ENCODE measurements around the gene CCDC137. TPM values are rescaled to one million over a fixed set of nuclear protein-coding genes. Genes with fewer than 3 reads are reported as not detected.

The CCDC137 gene
- total RNA-seq, 2 donors from 2014 or later = 18.5 to 27.7 TPM

- no peaks in the 10 kb centered on the region for H3K27me3 ChIP-seq (replicated peaks; ENCODE audit: insufficient read depth)
- peaks cover 21% of the 10 kb centered on the region for H3K4me1 ChIP-seq (replicated peaks)
- no peak for TF ChIP-seq POLR2AphosphoS5 (IDR thresholded peaks at IDR 0.05)
- TF ChIP-seq CTCF (IDR thresholded peaks at IDR 0.05) = no peak
- no peak for TF ChIP-seq POLR2A (IDR thresholded peaks at IDR 0.05)
- H3K36me3 ChIP-seq = peaks cover 0 to 4% of the 10 kb centered on the region in 2 donors
- intact Hi-C loops (cut with DNase I) = no loop called here
- no peak overlapping the region for H3K27ac ChIP-seq
- DNase-seq (ENCODE audit: low spot score) = no peak
- no peak overlapping the region for H3K4me3 ChIP-seq
- 92% methylated on average over 48 of the region's 54 CpGs for WGBS
- H3K9me3 ChIP-seq = no peaks in the 10 kb centered on the region
Observed at GRCh38 chr17:81706757-81707624, 40.5 kb downstream of the CCDC137 start.

GRCh38 chr17:81707725-81708646, 41.4 kb downstream of the CCDC137 start:
- peaks cover 17% of the 10 kb centered on the region for H3K4me1 ChIP-seq (replicated peaks)
- H3K27ac ChIP-seq = no peak overlapping the region
- peaks cover 0 to 4% of the 10 kb centered on the region in 2 donors for H3K36me3 ChIP-seq
- H3K4me3 ChIP-seq = no peak overlapping the region
- TF ChIP-seq POLR2A (IDR thresholded peaks at IDR 0.05) = no peak
- no peak for TF ChIP-seq POLR2AphosphoS5 (IDR thresholded peaks at IDR 0.05)
- no peak for TF ChIP-seq CTCF (IDR thresholded peaks at IDR 0.05)
- H3K27me3 ChIP-seq (replicated peaks; ENCODE audit: insufficient read depth) = no peaks in the 10 kb centered on the region
- no peaks in the 10 kb centered on the region for H3K9me3 ChIP-seq
- 79% methylated on average over 18 of the region's 25 CpGs for WGBS
- DNase-seq (ENCODE audit: low spot score) = no peak
- intact Hi-C loops (cut with DNase I) = no loop called here

GRCh38 chr17:81708739-81709185, 42.2 kb downstream of the CCDC137 start:
- no peak for TF ChIP-seq POLR2AphosphoS5 (IDR thresholded peaks at IDR 0.05)
- TF ChIP-seq CTCF (IDR thresholded peaks at IDR 0.05) = no peak
- no peak for TF ChIP-seq POLR2A (IDR thresholded peaks at IDR 0.05)
- Histone ChIP-seq H3K36me3 (peaks cover 0 to 4% of the 10 kb centered on the region in 2 donors), H3K4me3 (no peak overlapping the region), H3K4me1 (replicated peaks) (peaks cover 25% of the 10 kb centered on the region), H3K27me3 (replicated peaks; ENCODE audit: insufficient read depth) (no peaks in the 10 kb centered on the region), H3K9me3 (no peaks in the 10 kb centered on the region), H3K27ac (no peak overlapping the region)
- intact Hi-C loops (cut with DNase I) = no loop called here
- 92% methylated on average over 17 of the region's 17 CpGs for WGBS
- DNase-seq (ENCODE audit: low spot score) = no peak

- intact Hi-C loops (cut with DNase I) = no loop called here
- Histone ChIP-seq H3K4me3 (no peak overlapping the region), H3K9me3 (no peaks in the 10 kb centered on the region), H3K4me1 (replicated peaks) (peaks cover 21% of the 10 kb centered on the region), H3K27me3 (replicated peaks; ENCODE audit: insufficient read depth) (no peaks in the 10 kb centered on the region), H3K27ac (no peak overlapping the region), H3K36me3 (peaks cover 0 to 4% of the 10 kb centered on the region in 2 donors)
- WGBS = 9% methylated on average over 29 of the region's 29 CpGs
- TF ChIP-seq POLR2AphosphoS5 (IDR thresholded peaks at IDR 0.05) (no peak), CTCF (IDR thresholded peaks at IDR 0.05) (no peak), POLR2A (IDR thresholded peaks at IDR 0.05) (no peak)
- DNase-seq (ENCODE audit: low spot score) = no peak
Observed at GRCh38 chr17:81710514-81711308, 44.2 kb downstream of the CCDC137 start.

Measured in prostate gland (tissue), 2 donors.